HG03378 (cell line): ENCODE results near the gene DIAPH3.
"Not testable (repeated sequence)": the region's sequence is repeated elsewhere in the genome, so short reads cannot be mapped to it uniquely, and the experiment has no call there.

Experiments used
- ATAC-seq: cut with Tn5 transposase; IDR thresholded peaks from one replicate; pipeline ENCODE4 v1.9.1; 2021; ENCODE audit warnings: mild to moderate bottlenecking, moderate library complexity; ENCODE audit not compliant: unreplicated experiment

Gene DIAPH3

DNA sequence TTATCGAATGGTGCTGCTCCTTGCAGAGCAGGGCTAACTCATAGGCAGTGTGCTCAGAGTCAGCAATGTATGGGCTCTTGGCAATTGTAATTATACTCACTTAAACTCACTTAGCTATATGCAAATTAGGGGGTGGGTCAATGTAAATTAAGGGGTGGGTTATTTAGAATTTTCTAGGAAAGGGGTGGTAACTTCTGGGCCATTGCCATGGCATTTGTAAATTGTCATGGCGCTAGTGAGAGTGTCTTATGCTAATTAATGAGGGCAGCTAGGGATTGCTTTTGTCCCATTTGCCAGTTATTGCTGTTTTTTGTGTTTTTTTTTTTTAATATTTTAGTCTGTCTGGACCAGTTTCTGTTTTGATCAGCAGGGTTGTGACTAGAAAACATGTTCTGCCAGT is 68.4 kb downstream of the DIAPH3 start:
- no peak for ATAC-seq

DNA sequence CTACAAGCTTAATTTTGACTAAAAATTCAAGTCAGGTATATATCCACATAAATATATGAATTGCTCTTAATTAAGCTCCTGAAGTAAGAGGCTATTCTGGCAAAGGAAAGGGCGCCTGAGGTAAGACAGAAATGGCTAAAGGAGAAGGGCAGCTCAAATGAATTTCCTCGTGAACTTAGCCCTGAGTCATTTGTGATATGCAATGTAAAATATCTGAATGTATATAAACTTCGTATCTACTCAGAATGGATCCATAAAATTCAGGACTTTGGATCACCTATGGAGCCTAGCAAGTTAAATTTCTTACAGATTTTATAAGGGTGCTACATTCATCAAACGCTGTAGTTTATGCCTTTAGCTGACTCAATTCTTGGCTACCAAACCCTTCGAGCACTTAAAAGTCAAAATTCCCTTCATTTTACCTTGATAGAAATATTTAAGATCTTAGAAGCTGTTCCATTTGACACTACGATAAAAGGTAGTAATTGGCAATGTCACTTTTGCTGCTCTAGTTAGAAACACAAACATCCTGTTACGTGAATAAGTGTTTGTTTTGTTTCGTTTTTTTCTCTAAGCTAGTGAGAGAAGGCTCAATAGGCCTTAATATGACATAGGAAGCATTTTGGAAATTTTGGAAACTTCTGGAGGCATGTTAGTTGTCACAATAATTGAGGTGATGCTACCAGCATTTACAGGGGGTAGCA is 69.2 kb downstream of the DIAPH3 start:
- ATAC-seq, result no peak

DNA sequence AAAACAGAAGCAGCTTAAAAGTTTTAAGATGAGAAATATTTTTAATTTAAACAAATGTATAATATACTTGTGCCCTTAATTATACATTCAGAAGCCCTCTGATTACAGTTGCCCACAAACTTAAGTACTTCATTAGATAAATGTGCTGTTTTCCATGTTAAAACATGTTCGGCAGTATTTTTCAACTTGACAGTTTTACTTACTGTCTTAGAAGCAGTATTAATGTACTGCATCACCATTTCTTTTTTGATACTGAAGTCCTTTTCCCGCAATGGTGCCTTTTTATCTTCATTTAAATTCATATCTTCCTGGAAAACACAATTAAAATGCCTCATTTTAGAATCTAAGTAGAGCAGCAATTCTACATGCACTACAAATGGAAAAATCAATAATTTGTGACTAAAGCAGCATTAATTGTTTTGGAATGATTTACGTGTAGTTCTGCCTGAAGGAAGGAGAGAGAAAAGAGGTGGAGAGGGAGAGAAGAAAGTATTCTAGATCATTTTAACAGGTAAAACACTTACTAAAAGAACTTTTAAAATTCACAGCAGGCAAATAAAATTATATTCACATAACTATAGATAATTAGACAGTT is 70.2 kb downstream of the DIAPH3 start:
- no peak for ATAC-seq

DNA sequence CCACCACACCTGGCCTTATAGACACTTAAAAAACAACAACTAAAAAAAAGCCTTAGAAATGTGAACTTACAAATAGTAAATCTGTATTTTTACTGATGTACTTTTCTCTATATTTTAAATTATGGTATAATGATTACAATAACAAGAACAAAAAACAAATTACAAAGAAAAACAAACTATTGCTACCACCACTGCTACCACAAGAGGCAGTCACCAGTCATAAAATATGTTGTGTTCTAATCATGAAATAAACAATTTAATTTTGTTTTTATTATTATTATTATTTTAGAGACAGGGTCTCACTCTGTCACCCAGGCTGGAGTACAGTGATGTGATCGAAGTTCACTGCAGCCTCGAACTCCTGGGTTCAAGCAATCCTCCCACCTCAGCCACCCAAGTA is 72.2 kb downstream of the DIAPH3 start:
- ATAC-seq, result no peak

DNA sequence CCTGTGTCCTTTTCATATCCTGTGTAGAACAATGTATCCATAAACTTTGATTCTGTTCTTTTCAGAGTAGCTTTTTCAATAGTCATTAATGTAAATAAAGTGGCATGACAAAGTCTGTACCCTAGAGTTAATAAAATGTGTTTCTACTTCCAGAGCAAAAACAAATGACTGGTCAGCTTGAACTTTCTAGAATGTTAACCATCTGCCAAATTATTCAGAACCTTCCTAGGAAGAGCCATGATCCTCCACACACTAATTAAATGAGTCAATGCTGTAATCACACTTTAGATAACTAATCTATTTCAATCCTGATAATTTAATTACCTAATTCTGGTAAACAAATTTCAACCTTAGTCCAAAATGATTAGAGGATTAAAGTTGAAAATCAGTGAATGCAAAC is 73.2 kb downstream of the DIAPH3 start:
- ATAC-seq, result no peak

DNA sequence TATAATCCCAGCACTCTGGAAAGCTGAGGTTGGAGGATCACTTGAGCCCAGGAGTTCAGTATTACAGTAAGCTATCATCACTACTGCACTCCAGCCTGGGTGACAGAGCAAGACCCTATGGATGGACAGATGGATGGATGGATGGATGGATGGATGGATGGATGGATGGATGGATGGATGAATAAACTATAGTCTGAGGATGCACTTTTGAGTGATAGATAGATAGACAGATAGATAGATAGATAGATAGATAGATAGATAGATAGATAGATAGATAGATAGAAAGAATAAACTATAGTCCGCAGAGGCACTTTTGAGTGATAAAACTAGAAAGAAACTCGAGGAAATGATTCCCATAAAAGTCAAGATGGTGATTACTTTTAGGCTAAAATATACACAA is 79.9 kb downstream of the DIAPH3 start:
- not testable (repeated sequence) for ATAC-seq

DNA sequence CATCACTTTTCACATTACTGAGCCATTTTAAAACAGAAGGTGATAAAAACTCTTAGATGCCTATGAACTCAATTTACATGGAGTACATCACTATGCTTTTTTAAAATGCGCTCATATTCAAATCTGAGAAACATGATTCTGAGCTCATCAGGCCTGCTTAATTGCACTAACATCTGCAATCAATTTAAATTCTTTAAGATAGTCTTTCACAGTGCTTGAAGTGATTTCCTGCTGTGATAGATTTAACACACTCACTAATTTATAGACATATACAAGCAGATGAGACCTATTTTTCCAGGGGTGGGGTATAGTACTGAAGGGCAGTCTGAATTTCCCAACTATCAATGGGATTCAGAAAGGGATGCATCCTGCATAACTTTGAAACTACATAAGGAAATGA is 82.9 kb downstream of the DIAPH3 start:
- ATAC-seq, result no peak

DNA sequence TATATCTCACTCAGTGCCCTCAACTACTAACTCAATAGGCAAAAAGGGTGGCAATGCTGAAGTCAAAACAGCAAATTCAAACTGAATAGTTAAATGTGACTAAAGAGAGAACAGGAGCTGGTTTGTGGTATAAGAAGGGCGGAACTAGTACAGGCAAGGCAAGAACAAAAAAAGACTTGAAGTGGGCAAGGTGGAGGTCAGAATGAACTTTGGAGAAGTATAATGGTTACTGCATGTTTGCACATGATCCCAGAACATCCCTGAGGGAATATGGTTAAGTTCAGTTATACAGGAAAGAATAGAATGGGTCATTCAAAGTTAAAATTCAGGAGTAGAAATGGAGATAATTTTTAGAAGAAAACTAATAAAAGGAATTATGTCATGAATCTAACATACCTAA is 85.5 kb downstream of the DIAPH3 start:
- ATAC-seq, result no peak

DNA sequence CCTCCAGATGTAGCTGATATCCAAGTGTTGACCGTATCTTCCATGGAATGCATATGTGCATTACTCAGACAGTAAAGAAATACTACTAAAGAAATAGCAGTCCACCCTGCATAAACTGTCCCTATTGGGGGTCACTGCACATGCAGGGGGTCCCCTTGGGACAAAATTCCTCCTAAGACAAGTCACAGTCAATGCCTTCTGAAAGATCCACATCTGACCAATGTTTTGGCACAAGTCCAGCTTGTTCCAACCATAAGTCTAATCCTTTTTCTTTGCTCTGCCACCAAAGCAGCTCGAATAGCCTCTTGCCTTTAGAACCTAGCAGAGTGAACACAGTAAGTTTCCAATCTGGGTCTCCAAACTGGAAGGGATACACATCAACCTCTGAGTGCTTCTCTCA is 87.9 kb downstream of the DIAPH3 start:
- no peak for ATAC-seq

DNA sequence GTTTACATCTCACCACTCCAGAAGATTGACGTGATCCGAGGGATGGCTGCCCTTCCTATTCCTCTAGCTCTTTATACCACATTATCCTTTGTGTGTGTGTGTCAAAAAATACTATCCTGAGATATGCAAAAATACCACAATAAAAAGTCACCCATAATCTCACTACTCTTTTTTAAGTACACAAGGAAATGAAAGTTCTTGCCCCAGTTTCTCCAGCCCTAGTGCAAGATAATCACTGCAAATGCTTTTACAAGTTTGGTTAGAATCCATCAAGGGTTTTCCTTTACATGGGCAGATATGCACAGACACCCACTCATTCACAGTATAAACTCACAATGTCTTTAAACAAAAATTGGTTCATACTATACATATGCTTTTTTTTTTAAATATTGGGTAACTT is 89.3 kb downstream of the DIAPH3 start:
- ATAC-seq, result no peak

DNA sequence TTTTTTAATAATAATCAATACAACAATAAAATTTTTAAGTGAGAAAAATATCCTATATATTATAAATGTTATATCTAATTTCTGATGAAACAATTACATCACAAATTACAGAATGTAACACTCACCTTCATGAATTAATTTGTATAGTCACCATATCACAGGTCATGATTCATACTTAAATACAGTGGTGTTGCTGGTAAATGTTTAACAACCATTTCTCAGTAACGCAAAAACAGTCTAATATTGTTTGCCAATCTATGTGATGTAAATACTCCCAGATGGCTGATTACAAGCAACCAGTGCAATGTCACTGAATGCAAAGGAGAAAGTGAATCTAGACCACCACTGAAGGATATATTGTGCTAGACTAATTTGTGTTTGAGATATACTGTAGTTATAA is 97.5 kb downstream of the DIAPH3 start:
- no peak for ATAC-seq

DNA sequence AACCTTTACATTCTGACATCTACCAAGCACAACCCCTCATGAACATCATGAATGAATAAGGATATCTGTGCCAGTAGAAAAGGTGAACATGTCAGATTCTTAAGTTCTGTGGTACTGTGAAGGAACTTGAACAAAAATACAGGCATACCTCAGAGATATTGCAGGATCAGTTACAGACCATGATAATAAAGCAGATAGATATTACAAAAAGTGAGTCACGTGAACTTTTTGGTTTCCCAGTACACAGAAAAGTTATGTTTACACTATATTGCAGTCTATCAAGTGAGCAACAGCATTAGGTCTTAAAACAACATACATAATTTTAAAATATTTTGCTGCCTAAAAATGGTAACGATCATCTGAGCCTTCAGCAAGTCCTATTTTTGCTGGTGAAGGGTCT is 101.2 kb downstream of the DIAPH3 start:
- ATAC-seq, result no peak

DNA sequence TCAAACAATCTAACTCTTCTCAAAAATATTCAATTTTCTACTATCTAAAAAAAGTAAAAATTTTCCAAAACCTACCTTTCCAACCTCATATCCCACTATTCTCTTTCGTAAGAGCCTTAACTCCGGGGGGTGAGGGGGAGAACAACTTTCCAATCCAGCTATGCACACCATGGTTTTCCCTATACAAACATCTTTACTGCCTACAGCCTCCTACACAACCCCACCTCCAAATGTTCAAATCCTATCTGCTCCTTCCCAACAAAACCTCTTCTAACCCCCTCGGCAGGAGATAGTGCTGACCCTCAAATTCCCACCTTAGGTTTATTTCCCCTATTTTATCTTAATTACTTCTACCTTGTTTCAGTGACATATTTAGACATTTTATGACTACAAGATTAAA is 102.0 kb downstream of the DIAPH3 start:
- ATAC-seq, result no peak

DNA sequence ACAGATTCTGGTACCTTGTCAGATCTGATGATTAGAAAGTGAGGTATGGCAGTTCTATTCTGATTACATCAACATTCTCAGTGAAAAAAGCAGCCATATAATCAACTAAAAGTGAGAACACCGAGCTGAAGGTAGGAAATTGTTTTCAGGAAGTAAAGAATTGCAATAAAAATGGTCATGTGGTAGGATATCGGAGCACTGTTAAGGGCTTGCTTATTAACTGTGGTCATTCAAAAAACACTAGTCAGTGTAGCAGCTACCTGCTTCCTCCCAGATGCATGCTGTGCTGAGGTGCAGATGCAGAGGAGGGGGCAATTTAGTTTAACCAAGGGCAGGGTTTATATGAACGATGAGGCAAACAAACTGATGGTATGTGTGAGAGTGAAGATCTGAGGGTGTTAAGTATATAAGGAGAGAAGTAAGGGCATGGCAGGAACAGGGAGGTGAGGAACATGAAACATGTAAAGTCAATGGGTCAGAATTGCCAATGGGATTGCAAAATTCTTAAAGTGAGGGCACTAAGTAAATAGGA is 111.9 kb downstream of the DIAPH3 start:
- ATAC-seq, result no peak

DNA sequence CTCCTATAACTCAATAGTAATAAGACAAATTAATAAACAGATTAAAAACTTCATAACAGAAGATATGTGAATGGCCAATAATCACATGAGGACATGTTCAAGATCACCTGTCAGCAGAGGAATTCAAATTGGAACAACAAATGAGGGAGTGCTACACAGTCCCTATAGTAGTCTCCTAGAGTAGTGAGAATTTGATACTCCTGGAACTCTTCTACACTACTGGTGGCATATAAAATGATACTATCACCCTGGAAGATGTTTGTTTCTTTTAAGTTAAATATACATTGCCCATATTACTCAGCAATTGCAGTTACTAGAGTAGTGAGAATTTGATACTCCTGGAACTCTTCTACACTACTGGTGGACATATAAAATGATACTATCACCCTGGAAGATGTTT is 115.4 kb downstream of the DIAPH3 start:
- not testable (repeated sequence) for ATAC-seq

DNA sequence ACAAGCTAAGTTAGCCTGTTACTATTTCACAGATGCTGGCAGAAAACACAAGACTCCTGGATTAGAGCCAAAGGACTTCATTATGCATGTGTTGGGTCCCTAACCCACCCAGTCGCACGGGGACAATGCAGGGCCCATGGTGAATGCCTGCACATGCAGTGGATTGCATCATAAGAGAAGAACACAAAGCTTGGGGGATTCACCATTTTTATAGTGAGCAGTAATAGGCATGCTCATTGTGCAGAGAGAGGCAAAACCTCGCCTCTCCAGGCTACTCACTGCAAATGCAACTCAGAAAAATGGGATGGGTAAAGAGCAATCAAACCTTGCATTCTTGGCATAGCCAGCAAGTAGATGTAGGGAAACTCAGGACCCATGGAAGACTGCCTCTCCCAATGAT is 115.8 kb downstream of the DIAPH3 start:
- no peak for ATAC-seq

DNA sequence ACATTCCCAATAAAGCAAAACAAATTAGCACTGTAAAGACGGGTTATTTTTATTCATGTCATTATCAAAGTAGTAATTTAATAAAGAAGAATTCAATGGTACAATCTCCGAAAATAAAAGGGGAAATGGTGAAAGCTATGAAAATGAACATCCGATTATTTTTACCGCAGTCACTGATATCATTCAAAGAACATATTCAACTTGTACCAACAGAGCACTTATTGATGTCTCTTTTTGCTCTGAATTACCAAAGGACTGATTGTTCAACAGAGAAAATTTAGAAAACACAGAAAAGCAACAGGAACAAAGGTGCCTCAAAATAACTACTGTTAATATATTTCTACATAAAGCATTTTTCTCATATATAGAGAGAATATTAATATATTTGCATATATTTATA is 119.4 kb downstream of the DIAPH3 start:
- no peak for ATAC-seq

DNA sequence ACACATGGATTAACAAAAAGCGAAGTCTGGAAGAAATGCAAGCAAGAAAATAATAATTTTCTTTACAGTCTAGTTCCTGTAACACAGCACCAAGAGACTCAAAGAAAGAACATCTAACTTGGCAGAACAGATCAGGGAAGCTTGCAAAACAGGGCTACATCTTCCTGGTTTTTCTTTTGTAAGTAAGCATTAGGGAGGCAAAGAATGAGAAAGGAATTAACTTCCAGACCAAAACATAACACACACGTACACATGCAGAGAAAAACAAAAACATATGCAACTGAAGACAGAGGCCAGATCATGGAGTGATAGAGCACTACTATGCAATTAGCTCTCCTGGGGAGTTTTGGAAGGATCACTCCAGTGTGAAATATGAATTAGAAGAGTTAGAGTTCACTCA is 120.5 kb downstream of the DIAPH3 start:
- ATAC-seq, result no peak

DNA sequence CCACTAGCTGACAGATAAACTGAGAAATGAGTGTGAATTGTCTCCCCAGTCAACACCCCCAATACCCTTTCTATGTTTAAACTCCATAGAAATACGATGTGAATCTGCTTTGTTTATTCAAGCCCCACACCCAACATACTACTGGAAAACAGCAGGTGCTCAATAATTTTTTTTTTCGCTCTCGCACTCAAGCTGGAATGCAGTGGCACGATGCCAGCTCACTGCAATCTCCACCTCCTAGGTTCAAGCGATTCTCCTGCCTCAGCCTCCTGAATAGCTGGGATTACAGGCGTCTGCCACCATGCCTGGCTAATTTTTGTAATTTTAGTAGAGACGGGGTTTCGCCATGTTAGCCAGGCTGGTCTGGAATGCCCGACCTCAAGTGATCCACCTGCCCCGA is 123.1 kb downstream of the DIAPH3 start:
- not testable (repeated sequence) for ATAC-seq

DNA sequence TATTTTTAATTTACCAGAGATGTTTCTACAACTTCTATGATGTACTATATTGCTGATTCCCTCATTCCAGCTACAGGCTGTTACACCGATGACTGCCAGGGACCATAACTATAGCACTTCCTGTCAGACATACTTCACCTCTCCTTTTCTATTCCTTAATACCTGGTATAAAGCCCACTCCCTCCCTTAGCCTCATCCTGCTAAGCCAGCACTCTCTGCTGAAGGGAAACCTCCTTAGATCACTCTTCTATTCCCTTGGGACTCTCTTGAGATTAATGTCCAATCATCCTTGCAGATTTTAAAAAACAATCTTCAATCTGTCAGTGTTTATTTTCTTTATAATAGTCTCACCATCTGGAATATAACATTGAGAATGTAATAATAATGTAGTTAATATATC is 127.9 kb downstream of the DIAPH3 start:
- no peak for ATAC-seq

DNA sequence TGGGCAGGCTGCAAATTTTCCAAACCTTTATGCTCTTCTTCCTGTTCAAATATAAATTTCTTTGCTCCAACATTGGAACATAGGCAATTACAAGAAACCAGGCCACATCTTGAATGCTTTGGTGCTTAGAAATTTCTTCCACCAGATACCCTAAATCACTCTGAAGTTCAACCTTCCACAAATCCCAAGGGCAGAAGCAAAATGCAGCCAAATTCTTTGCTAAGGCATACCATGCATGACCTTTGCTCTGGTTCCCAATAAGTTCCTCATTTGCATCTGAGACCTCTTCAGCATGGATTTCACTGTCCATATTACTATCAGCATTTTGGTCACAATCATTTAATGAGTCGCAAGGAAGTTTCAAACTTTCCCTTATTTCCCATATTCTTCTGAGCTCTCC is 130.9 kb downstream of the DIAPH3 start:
- ATAC-seq, result no peak

DNA sequence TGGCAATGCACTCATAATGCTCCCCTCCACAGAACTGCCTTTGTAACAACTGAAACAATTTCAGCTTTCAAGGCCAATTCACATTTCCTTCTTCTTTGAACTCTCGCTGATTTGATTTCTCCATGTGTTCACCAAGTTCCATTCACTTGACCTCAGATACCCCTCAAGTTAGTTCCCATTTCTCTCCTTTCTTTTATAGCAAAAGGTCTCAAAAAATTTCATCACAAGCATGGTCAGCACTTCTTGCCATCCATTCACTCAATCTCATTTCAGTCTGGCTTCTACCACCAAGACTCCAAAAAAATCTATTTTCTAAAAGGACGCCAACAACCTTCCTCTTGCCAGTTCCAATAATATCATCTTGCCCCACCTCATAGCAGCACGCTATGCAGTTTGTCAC is 135.7 kb downstream of the DIAPH3 start:
- ATAC-seq, result no peak

DNA sequence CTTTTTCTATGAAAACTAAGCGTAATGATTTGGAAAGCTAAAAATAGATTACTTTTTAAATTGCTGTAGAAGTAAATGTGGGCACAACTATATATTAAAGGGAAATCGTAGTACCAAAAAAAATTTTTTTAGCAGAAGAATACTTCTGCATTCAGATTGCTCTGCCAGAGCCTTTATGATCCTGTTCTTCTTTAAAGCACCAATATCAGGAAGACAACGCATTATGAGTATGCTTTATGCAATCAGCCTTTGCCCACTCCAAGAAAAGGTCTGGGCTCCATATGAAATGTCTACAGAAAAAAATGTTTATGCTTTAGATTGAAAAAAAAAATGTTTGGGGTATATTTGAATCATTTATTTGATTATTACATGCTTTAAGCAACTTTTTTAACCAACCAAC is 137.4 kb downstream of the DIAPH3 start:
- no peak for ATAC-seq
